Naive B cell (primary cell): ENCODE data around the gene KLHL12. TPM values are rescaled to one million over a fixed set of nuclear protein-coding genes. Genes with fewer than 3 reads are reported as not detected.

Source experiments
- polyA plus RNA-seq, 6 donors: library from polyadenylated mRNA; unstranded; fragments of 300-500 nt; fragmentation: Illumina TruSeq; gene quantifications; one replicate each; pipeline ENCODE4 v1.2.3, GENCODE V29; 2021; ENCODE audit warnings: low read depth in 6 of 6

Gene KLHL12
- polyA plus RNA-seq, 6 donors from 2014 or later: 16.3 to 34.1 (median 25.4) TPM

Other genes with a start within 250 kb of the KLHL12 start
- gene SYT2, start 216.8 kb downstream of the KLHL12 start, polyA plus RNA-seq: under 1 TPM in 2 of 6 donors, not detected in 4; 0.11 to 0.12 TPM
- gene KDM5B, start 118.8 kb downstream of the KLHL12 start, polyA plus RNA-seq: 10 to 100 TPM in 5 of 6 donors, 1 to 10 TPM in 1; 4.1 to 24.4 (median 17.1) TPM
- gene PCAT6, start 116.3 kb downstream of the KLHL12 start, polyA plus RNA-seq: under 1 TPM in 1 of 6 donors, not detected in 5; 0.83 TPM
- gene RABIF, start 38.1 kb downstream of the KLHL12 start, polyA plus RNA-seq: 10 to 100 TPM; 13.9 to 25.0 (median 19.1) TPM
- gene ADIPOR1, start 31.1 kb upstream of the KLHL12 start, polyA plus RNA-seq: 100 to 1,000 TPM in 4 of 6 donors, 10 to 100 TPM in 2; 81.7 to 162 (median 108) TPM
- 10 to 100 TPM; 51.2 to 74.1 (median 58.9) TPM for gene CYB5R1, start 40.0 kb upstream of the KLHL12 start, polyA plus RNA-seq
- gene TMEM183A, start 80.1 kb upstream of the KLHL12 start, polyA plus RNA-seq: 10 to 100 TPM; 41.0 to 60.3 (median 54.9) TPM
- gene PPFIA4, start 99.3 kb upstream of the KLHL12 start, polyA plus RNA-seq: not detected
- gene MYOG, start 158.8 kb upstream of the KLHL12 start, polyA plus RNA-seq: not detected
- not detected for gene ADORA1, start 200.5 kb upstream of the KLHL12 start, polyA plus RNA-seq
- gene MYBPH, start 248.6 kb upstream of the KLHL12 start, polyA plus RNA-seq: not detected